GM19193 (cell line): ENCODE data around the gene KIRREL3.

Experiments used
- POLR2A ChIP-seq: IDR thresholded peaks from 4 replicates; pipeline ENCODE4 v1.6.1; 2011; ENCODE audit not compliant: insufficient read depth, insufficient read length; ENCODE audit errors: extremely low read depth

The KIRREL3 gene

DNA sequence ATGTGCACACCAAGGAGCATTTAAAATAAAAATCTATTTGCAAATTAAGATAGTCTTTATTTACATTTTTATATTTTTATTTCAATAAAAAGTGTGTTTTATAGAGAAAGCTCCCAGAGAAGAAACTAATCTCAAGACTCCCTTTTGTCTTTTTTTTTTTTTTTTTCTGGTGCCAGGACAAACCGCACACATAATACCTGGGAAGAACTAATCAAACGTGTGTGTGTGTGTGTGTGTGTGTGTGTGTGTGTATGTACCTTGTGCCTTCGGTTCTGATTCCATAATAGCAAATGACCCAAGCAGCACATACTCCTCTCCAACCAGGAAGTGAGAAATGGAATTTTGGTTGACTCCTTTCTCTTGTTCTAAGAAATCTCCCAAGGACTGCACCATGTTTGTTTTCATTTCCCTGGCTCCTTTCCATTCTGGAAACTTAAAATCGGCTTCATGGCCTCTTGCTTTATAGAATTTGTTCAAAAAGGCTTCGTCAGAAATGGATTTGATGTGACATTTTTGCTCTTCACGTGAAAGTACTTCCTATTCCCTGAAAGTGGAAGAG is 579.8 kb downstream of the KIRREL3 start:
- no peak for TF ChIP-seq POLR2A

DNA sequence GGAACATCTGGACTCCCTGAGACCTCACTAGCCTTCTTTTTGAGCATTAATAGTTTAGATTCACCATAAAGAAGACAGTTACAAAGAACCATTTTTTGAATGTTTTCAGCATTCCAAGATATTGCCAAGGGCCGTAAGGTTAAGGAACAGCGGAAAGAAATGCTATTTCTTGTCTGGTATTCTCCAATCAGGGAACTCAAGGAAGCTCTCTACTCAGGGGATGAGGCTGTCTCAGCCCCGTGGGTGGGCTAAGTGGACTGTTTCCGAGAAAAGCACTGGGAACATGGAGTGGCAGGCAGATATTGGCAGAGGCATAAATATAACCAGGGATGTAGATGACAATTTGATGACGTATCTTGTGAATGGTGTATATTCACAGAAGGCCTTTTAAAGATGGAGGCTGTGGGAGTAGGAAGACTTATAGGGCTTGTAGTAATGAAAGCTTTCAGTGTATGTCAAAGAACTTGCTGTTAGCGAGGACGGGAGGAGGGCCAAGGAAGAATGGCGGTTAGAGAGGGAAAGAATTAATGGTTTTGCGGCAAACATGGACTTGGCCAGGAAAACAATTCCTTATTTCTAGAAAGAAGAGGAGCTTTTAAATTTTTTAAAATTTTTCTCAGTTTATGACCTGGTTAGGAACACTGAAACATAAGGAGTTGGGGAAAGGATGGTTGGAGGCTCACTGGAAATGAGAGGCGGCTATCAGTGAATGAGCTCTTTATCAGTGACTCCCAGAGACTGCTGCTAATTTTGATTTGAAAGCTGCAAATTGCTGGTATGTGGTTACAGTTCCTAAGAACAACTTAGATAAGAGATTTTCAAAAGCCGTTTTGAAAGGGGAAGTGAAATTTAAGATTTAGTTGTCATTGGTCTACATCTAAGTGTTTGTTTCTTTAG is 580.5 kb downstream of the KIRREL3 start:
- TF ChIP-seq POLR2A, result no peak

DNA sequence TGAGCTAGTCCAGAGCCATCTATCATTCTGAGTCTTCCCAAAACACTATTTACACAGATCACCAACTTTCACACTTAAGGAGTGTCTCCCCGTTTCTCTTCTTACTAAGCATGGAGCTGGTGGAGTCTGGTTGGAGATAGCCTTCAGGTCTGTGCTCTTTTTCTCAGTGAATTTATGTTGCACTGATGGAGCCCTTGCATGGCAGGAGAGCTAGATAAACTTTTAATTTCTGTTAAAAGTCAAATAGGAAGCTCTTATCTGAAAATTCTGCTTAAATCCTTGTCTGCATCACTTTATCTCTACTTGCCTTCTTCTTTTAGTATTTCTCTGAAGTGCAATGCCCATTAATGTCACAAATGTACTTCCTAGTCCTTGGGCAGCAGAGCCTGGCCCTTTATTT is 581.7 kb downstream of the KIRREL3 start:
- TF ChIP-seq POLR2A, result no peak

DNA sequence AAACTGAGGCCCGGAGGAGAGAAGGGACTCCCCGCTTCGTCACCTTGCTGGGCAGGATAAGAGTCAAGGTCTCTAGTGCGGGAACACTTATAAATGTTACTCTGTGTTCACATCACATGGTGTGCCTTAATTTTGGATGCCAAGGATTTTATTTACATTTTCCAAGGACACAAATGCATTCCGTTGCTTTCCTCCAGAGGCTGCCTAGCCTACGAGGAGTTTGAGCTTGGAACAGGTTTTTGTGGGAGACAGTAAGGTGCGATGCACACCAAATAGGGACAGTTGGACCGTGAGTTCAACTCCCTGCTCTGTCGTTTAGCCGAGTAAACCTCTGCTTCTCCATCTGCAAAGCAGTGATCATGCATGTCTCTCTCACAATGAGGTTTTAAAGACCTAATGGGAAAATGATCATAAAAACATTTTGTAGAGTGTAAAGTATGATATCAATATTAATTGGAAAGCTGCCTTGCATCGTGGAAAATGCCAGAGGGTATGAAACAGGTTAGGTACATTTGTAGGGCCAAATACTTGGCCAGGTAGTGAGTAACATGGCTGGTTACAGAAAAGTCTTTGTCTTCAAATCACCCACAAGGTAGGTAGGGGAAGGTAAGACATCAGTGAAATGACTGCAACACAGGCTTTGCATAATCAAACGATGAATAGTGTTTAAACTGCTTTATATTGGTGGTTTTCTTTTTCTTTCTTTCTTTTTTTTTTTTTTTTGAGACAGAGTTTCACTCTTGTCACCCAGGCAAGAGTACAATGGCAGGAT is 583.3 kb downstream of the KIRREL3 start:
- TF ChIP-seq POLR2A, result no peak

DNA sequence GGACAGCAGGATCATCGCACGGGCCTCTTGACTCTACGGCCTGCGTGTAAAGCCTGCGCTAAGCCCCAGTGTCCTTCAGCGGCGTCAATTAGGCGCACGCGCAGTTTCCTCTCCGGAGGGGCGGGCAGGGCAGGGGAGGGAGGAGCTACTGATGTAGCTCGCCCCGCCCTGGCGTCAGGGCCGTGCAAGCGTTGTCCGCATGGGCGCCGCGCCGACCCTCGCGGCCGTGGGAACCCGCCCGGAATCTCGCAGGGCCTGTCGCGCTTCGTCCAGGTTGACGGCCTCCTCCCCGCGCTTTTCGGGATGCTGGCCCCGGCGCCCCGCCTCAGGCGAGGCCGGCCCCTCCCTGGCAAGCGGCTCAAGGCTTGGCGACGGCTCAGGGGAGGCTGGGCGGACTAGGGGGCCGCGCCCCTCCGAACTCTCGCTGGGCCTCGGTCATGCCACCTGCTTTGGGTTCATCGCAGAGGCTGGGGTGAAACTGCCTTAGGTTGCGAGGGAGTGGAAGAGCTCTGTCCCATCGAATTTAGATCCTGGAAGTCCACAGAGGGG is 584.0 kb downstream of the KIRREL3 start:
- TF ChIP-seq POLR2A, result no peak

DNA sequence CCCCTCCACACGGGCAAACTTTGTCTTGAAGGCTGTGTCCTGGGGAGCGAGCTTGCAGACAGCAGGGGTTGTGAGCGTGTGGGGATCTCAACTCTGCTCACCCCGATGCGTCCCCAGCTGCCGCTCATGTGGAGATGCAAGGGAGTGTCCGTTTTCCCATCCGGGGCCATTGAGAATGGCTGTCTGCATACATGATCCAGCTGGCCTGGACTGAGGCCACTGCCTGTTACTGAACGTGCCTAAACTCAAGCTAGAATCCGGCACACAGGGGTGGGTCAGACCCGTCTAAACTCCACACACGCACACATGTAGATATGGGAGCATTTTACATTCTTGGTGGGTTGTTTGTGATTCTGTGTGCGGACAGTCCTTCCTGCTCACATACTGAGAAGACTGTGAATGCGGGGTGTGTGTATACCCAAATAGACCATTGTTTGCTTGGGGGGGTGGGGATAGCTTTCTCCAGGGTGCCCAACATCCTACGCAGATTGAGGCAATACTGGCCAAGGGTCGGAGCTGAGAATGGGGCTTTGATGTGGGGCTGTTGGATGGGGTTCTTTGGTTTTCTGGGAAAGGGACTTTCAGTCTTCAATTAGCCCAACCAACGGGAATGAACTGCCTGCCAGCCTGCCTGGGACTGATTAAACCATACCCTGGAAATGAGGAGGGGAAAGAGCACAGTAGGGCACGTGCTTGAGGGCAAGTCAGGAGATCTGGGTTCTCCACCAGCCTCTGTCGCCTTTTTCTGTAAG is 584.7 kb downstream of the KIRREL3 start:
- no peak for TF ChIP-seq POLR2A

DNA sequence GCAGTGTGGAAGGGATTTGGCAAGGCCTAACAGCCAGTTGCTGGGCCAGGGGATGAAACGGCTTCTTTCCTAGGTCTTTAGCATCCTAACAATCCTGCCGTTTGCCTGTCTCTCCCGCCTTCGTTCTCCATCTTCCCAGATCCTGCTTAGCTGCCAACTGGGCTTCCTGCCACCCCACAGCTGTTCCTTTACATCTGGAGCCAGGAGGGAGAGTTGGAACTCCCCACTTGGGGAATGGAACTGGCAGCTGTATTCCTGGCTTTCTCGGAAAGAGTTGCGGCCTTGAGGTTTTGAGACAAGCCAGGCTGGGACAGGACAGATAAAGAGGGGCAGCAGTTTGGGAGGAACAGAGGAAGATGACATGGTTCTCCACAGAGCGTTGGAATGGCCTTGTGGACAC is 585.4 kb downstream of the KIRREL3 start:
- TF ChIP-seq POLR2A, result no peak

DNA sequence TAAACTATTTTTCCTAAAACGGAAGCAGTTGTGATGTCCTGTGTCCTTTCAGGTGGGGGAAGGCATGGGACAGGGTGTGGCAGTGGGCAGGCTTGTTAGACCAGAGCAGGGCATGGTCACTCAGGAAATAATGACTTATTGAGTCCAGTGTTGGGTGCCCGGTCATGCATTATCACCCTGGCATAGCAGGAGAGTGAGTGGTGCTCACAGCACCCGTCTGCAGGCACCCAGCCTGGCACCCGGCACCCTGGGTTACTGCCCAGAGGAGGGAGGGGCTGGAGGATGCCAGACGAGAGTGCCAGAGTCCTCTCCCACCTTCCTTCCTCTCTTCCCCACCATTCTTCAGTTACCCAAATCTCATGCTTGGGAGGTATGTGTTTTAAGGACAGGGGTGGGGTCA is 586.0 kb downstream of the KIRREL3 start:
- TF ChIP-seq POLR2A, result no peak

DNA sequence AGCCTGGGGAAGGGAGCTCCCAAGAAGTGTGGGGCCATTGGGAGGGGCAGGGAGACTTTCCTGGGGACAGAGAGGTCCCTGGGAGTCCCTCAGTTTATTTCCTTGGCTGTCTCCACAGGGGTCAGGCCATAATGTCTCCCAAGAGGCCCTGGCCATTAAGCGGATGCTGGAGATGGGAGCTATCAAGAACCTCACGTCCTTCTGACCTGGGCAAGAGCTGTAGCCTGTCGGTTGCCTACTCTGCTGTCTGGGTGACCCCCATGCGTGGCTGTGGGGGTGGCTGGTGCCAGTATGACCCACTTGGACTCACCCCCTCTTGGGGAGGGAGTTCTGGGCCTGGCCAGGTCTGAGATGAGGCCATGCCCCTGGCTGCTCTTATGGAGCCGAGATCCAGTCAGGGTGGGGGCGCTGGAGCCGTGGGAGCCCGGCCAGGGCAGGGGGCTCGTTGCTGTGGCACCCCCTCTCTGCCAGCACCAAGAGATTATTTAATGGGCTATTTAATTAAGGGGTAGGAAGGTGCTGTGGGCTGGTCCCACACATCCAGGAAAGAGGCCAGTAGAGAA is 586.6 kb downstream of the KIRREL3 start:
- TF ChIP-seq POLR2A, result no peak

DNA sequence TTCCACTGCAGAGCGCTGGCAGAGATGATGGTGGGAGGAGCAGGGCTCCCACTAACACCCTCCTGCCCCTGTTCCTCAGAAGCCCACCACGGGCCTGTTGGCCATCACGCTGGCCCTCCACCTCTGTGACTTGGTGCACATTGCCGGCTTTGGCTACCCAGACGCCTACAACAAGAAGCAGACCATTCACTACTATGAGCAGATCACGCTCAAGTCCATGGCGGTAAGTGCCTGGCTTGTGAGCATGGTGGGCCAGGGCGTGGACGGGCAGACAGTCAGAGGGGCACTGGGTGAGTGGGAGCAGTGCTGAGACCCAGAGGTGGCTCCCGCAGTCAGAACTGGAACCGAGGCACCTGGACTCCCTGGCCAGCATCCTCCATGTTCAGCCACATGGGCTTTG is 587.1 kb downstream of the KIRREL3 start:
- TF ChIP-seq POLR2A, result no peak

DNA sequence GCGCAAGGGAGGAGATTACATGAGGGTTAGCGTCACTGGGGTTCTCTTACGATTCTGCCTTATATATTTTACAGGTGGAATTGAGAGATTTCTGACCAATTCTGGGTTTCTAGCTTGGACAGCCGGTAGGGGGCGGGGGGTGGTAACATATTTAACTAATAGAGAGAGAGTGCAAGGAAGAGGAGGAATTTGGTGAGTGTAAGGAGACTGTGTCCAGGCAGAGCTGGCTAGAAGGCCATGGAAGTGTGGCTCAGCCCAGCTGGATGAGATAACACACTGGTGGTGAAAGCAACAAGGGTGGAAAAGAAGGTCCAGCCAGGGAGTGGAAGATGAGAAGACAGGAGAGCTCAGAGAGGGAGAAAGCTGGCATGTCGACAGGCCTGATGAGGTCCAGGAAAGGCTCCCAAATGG is 588.6 kb downstream of the KIRREL3 start:
- TF ChIP-seq POLR2A, result no peak

DNA sequence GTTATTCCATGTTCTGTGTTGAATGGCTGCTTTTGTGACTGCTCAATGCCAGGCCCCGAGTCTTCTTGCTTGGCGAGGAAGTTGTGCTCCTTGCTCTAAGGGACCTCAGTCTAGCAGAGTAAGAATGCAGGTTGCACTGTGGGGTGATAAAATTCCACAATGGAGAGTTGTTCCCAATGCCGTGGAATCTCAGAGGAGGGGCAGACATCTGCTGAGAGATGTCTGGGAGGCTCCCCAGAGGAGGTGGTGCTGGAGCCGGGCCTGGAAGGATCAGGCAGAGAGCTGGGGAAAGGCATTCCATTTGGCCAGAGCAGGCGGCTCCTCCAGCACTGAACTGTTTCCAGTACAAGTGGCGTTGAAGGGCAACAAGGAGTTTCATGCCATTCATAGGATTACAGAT is 589.9 kb downstream of the KIRREL3 start:
- TF ChIP-seq POLR2A, result no peak

DNA sequence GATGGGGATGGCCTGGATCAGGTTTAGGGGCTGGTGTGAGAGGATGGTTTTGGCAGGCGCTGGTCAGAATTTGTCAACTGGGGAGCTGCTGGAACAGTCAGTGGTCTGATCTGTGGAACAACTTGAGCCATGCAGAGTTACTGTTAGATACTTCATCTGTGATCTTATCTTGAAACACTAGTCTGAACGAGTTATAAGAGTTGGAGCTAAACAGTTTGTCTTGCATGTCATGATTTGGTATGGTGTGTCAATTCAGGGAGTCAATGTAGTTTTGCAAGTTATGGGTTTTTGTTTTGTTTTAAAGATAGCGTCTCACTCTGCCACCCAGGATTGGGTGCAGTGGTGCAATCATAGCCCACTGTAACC is 591.0 kb downstream of the KIRREL3 start:
- no peak for TF ChIP-seq POLR2A

DNA sequence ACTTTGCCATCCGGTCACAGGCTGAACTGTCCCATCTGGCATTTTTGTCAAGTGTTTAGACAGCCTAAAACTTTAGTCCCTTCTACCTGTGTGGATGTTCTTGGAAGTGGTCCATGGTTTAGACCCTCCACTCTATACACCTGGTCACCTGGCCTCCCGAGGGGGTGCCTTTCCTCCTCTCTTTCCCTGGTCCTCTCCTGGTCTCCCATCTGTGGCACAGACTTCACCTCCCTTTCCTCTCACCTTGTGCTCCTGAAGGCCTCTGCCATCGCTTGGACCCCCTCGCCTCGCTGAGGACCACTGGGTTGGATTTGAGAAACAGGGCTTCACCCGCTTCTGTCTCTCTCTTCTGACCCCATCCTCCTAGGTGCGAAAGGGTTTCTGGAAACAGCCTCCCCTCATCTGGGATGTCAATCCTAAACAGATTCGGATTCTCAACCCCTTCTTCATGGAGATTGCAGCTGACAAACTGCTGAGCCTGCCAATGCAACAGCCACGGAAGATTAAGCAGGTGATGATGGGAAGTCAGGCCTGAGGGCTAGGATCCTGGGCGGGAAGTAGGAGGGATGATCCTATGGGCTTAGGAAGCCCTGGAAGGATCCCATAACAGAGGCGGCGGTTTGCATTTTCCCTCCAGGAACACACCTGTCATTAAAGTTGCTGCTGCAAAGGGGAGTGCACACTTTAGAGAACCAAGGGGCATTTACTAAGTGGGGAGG is 591.5 kb downstream of the KIRREL3 start:
- TF ChIP-seq POLR2A, result no peak

DNA sequence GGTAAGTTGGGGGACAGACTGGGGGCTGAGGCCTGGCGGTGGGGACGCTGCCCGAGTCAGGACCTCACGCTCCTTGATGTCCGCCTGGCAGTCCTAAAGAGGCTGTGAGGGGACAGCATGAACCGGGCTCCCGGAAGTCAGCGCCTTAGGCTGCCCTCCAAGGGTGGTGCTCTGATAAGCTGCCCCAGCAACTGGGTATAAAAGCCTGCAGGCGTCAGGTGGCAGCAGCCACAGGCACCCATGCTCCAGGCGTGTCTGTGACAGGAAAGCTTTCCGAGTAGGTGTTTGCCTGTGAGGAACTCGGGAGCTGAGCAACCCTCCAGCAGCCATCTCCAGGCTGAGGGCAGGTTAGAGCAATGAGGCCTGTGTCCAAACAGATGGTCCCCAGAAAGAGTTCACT is 592.1 kb downstream of the KIRREL3 start:
- no peak for TF ChIP-seq POLR2A
